ENCODE data around the gene INPP5D.
"Not testable (repeated sequence)": the region's sequence is repeated elsewhere in the genome, so short reads cannot be mapped to it uniquely, and the experiment has no call there.

Gene INPP5D

GRCh38 chr2:233094614-233095013 lies 34.5 kb downstream of the INPP5D start:
- no peak for DNase-seq (ENCODE audit: low read depth)

DNA sequence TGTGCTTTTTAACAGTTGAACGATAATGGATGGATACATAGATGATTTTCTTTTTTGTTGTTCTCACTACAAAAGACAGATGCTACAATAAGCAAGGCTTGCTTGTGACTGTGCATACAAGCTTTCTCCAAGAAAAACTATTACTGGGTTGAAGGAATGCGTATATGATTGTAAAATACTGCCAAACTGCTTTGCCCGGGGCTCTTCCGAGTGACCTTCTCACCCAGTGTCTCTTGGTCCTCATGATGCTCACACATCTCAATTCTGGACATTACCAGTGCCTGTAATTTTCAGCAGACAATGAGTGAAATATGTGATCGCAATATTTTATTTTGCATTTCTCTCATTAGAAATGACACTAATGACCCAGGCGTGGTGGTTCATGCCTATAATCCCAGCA lies 35.9 kb downstream of the INPP5D start:
- no peak for DNase-seq (ENCODE audit: low read depth)

GRCh38 chr2:233098618-233099017 lies 38.5 kb downstream of the INPP5D start:
- no peak for DNase-seq (ENCODE audit: low read depth)

DNA sequence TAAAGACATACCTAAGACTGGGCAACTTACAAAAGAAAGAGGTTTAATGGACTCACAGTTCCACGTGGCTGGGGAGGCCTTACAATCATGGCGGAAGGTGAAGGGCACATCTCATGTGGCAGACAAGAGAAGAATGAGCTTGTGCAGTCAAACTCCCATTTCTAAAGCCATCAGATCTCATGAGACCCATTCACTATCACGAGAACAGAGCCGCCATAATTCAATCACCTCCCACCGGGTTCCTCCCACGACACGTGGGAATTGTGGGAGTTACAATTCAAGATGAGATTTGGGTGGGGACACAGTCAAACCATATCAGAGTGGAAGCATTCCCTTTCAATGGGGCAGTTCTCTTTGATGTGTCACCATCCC lies 39.7 kb downstream of the INPP5D start:
- not testable (repeated sequence) for DNase-seq (ENCODE audit: low read depth)

GRCh38 chr2:233100192-233100998 lies 40.3 kb downstream of the INPP5D start:
- no peak for DNase-seq (ENCODE audit: low read depth)

DNA sequence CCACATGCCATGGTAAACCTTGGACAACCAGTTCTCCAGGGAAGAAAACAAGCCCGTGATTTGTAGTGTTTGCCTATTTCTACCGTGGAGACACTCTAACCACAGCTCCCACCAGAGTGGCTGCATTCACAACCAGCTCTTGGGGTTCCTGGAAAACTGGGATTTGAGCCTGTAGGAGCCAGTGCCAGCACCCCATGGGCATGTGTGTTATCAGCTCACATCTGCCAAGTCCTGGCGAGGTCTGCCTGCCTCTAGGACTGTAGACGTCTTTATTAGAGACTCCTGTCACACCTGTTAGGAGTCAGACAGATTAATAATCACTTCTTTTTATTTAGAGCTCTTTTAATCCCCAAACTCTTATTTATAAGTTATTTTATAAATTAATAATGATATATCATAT lies 41.0 kb downstream of the INPP5D start:
- no peak for DNase-seq (ENCODE audit: low read depth)

DNA sequence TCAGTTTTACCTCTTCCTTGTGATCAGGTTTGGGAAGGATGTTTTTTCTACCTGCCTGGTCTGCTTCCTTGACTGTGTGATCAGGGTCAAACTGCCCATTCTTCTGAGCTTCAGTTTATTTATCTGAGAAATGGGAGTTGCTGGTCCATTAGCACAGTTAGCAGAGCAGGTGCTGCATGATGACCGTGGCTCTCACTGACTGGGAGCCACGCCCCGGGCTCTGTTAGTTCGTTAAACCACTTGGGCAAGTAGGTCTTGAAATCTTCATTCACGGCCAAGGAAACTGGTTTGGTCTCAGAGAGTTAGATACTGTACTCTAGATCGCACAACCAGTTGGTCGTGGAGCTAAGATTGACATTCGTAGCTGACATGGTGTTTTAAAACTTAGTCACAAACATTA lies 41.7 kb downstream of the INPP5D start:
- no peak for DNase-seq (ENCODE audit: low read depth)

- no peak for DNase-seq (ENCODE audit: low read depth)
Measured at GRCh38 chr2:233105156-233105895, 45.2 kb downstream of the INPP5D start.

- DNase-seq (ENCODE audit: low read depth) = no peak
Measured at GRCh38 chr2:233105930-233106329, 45.8 kb downstream of the INPP5D start.

GRCh38 chr2:233107011-233107410 lies 46.9 kb downstream of the INPP5D start:
- no peak for DNase-seq (ENCODE audit: low read depth)

- DNase-seq (ENCODE audit: low read depth) = no peak
Measured at GRCh38 chr2:233107831-233108300, 47.7 kb downstream of the INPP5D start.

GRCh38 chr2:233108611-233109490 lies 48.7 kb downstream of the INPP5D start:
- DNase-seq (ENCODE audit: low read depth) = no peak

DNA sequence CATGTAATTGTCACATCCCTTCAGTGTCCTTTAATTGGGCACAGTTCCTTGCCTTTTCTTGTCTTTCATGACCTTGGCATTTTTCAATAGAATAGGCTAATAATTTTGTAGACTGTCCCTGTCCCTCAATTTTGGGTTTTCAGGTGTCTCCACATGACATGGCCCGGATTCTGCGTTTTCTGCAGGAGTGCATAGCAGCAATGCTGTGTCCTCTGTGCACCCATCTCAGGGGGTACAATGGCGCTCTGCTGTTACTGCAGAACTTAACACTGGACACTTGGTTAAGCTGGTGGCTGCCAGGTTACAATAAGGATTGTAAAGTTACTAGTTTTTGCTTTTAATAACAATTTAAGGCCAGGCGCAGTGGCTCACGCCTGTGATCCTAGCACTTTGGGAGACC lies 51.3 kb downstream of the INPP5D start:
- DNase-seq (ENCODE audit: low read depth) = no peak

- no peak for DNase-seq (ENCODE audit: low read depth)
Measured at GRCh38 chr2:233112329-233112728, 52.2 kb downstream of the INPP5D start.

GRCh38 chr2:233112776-233113452 lies 52.8 kb downstream of the INPP5D start:
- no peak for DNase-seq (ENCODE audit: low read depth)

- DNase-seq (ENCODE audit: low read depth) = no peak
Measured at GRCh38 chr2:233114421-233114861, 54.3 kb downstream of the INPP5D start.

- no peak for DNase-seq (ENCODE audit: low read depth)
Measured at GRCh38 chr2:233115121-233115520, 55.0 kb downstream of the INPP5D start.

- no peak for DNase-seq (ENCODE audit: low read depth)
Measured at GRCh38 chr2:233115741-233116140, 55.6 kb downstream of the INPP5D start.

GRCh38 chr2:233116946-233117345 lies 56.8 kb downstream of the INPP5D start:
- no peak for DNase-seq (ENCODE audit: low read depth)

DNA sequence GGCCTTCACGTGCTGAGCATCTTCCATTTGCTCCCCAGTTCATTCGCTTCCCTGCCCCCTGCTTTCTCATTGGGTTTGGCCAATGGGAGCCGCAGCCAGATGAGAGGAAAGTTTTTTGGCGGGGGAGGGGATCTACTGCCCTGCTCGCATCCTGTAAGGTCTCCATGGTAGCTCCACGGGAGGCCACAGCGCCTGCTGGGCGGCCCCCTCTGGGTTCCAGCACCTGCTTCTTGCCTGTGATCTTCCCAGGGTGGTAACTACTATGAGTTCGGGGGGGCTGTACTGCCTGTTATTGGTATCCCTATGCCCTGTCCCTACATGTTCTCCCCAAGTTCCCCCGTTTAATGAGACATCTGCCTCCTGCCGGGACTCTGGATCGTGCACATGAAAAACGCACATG lies 57.2 kb downstream of the INPP5D start:
- no peak for DNase-seq (ENCODE audit: low read depth)

- no peak for DNase-seq (ENCODE audit: low read depth)
Measured at GRCh38 chr2:233117811-233118647, 57.9 kb downstream of the INPP5D start.

Data from GM04504 (cell line).